Ovary (tissue), 9 donors: Measurements from ENCODE around the gene SSR1. TPM values are rescaled to one million over a fixed set of nuclear protein-coding genes. Genes with fewer than 3 reads are reported as not detected.

Experiments
- DNase-seq, 5 donors: peaks; one replicate each; pipeline ENCODE4 v3.0.0-alpha.2; 2019 to 2020
- H3K27ac ChIP-seq, 2 donors: fragments of 200-600 bp; one replicate each; pipeline versions ENCODE4 v1.5.1 to v1.8.0; 2019 to 2022
- H3K27me3 ChIP-seq: fragments of 200-600 bp; one replicate; pipeline ENCODE4 v1.8.0; 2022
- H3K36me3 ChIP-seq: fragments of 200-600 bp; sonication (generic); one replicate; pipeline ENCODE4 v1.5.1; 2019
- H3K4me1 ChIP-seq: one replicate; pipeline ENCODE4 v1.8.1; 2013; ENCODE audit warnings: mild to moderate bottlenecking, moderate library complexity; ENCODE audit not compliant: insufficient read depth
- H3K4me3 ChIP-seq: fragments of 200-600 bp; sonication (generic); one replicate; pipeline ENCODE4 v1.5.1; 2017
- H3K9me3 ChIP-seq, 2 donors: fragments of 200-600 bp in 1 of 2; sonication (generic) in 1 of 2; one replicate each; pipeline versions ENCODE4 v1.5.1 to v1.8.1; 2013 to 2019; ENCODE audit warnings: mild to moderate bottlenecking in 1 of 2, moderate library complexity in 1 of 2
- CTCF ChIP-seq, 3 donors: fragments of 450-650 bp in 2 of 3; fragments of 200-600 bp in 1 of 3; IDR thresholded peaks; one replicate each; pipeline versions ENCODE4 v1.5.1 to v1.8.0; 2016 to 2022; ENCODE audit warnings: antibody characterized with exemption in 3 of 3, mild to moderate bottlenecking in 1 of 3
- EP300 ChIP-seq: sonication (generic); formaldehyde crosslinking; IDR thresholded peaks from one replicate; pipeline ENCODE4 v1.6.1; 2017; ENCODE audit warnings: antibody characterized with exemption
- POLR2A ChIP-seq: fragments of 450-650 bp; IDR thresholded peaks from one replicate; pipeline ENCODE4 v1.6.1; 2017; ENCODE audit warnings: antibody characterized with exemption, mild to moderate bottlenecking, moderate library complexity
- WGBS, 3 donors: extraction: QIAGEN DNeasy Blood & Tissue Kit in 1 of 3; methylation state at CpG; one replicate each; pipeline versions ENCODE4 v1.1.5 to v1.1.7; 2013 to 2017; 5-methylcytosine and 5-hydroxymethylcytosine counted together
- intact Hi-C, 4 donors: fragments of 100-400 bp; cut with DNase I; formaldehyde crosslinking; loops; one replicate each; pipeline versions ENCODE4 v1.11.0 to v1.15.1; 2022 to 2023
- polyA plus RNA-seq, 2 donors: library from polyadenylated mRNA; stranded (reverse); fragments of 200-250 nt in 1 of 2; fragments of 350-450 nt in 1 of 2; fragmentation: Illumina TruSeq in 1 of 2; extraction: RNeasy Lipid Tissue Mini Kit (QIAGEN cat#74804) in 1 of 2; gene quantifications; one replicate each; pipeline ENCODE4 v1.2.3, GENCODE V29; 2013 to 2014
- total RNA-seq, 7 donors: library from RNA; depleted of rRNA in 2 of 7; stranded (reverse); fragments of >200 nt in 2 of 7; fragmentation: NEBNext Ultra II Directional in 3 of 7; extraction: Animal tissue kit (Norgen Biotek cat#: 25700) in 3 of 7; gene quantifications; one replicate each; pipeline versions ENCODE4 v1.1.0 to v1.2.4, GENCODE V29; 2016 to 2023
- donor health status: DM: no; HTN: no; CAD: no; lungs with moderate emphysema.
- donor health status: DM: no; HTN: no; CAD: no.
- donor health status: Bipolar disorder and iron deficiency.
- donor health status: DM: yes; HTN: yes; CAD: no.
- donor health status: DM: no; HTN: no; CAD: no.
- donor health status: DM: yes; HTN: yes; CAD: no.

SSR1 gene
- total and polyA plus RNA-seq, 9 donors: 42.3 to 166 (median 117) TPM

- TF ChIP-seq EP300 (no peak), POLR2A (no peak), CTCF (IDR thresholded peaks at IDR 0.05) (no peak)
- no peak for DNase-seq
- Histone ChIP-seq H3K36me3 (no peaks in the 10 kb centered on the region), H3K4me1 (no peaks in the 10 kb centered on the region), H3K9me3 (no peaks in the 10 kb centered on the region), H3K4me3 (no peak overlapping the region), H3K27ac (no peak overlapping the region), H3K27me3 (no peaks in the 10 kb centered on the region)
- intact Hi-C loops: loop anchor here in 3 of 4 donors (5.0 to 10.0 kb wide), 5 partner anchors 116 to 563 kb away; no protein-coding TSS in a partner anchor
- WGBS, 3 donors: 91 to 95% (median 91%) methylated on average over 9 of the region's 9 CpGs
These were observed 72.6 kb downstream of the SSR1 start for GRCh38 chr6:7240351-7240750.

- intact Hi-C loops: loop anchor here in 1 of 4 donors (2.0 kb wide), 1 partner anchor 517 kb away; no protein-coding TSS in a partner anchor
- no peaks in the 10 kb centered on the region for H3K4me1 ChIP-seq
- H3K4me3 ChIP-seq: no peak overlapping the region
- no peaks in the 10 kb centered on the region for H3K9me3 ChIP-seq
- TF ChIP-seq POLR2A: no peak
- no peak for TF ChIP-seq EP300
- no peak for TF ChIP-seq CTCF (IDR thresholded peaks at IDR 0.05)
- H3K27ac ChIP-seq: no peak overlapping the region
- no peaks in the 10 kb centered on the region for H3K27me3 ChIP-seq
- H3K36me3 ChIP-seq: no peaks in the 10 kb centered on the region
- WGBS, 3 donors: 78 to 85% (median 84%) methylated on average over 5 of the region's 5 CpGs
- DNase-seq: no peak
These were observed 73.4 kb downstream of the SSR1 start for GRCh38 chr6:7239590-7239948.

DNA sequence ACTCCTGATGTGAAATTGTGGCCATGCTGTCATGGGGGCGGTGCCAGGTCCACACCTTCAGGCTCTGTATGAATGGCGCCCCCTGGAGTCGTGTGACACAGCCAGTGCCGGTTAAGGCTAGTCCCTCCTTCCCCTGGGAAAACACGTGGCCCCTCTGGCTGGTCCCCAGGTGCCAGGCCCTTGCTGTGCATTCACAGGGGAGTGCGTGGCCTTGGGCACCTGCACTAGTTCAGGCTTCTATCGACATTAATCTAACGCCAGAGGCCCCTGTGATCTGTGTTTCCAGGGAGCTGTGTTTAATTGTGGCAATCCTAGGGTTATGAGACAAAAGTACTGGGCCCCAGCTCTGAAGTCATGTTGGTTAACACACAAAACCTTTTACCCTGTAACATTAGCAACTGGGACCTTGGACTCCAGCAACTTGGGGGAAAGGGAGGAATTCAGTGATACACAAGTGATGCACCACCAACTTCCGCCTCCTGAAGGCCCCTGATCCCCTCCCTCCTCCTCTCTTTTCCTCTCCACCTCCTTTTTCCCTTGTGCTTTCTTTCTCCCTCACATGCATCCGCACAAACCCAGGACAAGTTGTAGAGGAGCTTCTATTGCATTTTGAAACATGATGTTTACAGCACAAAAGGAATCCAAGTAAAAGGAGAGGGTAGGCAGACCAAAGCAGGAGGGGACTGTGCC, 74.0 kb downstream of the SSR1 start:
- H3K4me1 ChIP-seq: no peaks in the 10 kb centered on the region
- no peaks in the 10 kb centered on the region for H3K9me3 ChIP-seq
- no peak for TF ChIP-seq EP300
- no peak for TF ChIP-seq POLR2A
- peak; percentile 26 to 53 (median 51) for TF ChIP-seq CTCF (IDR thresholded peaks at IDR 0.05)
- no peaks in the 10 kb centered on the region for H3K36me3 ChIP-seq
- intact Hi-C loops: loop anchor here in 1 of 4 donors (2.0 kb wide), 1 partner anchor 516 kb away; no protein-coding TSS in a partner anchor
- no peak overlapping the region for H3K4me3 ChIP-seq
- H3K27me3 ChIP-seq: no peaks in the 10 kb centered on the region
- H3K27ac ChIP-seq: no peak overlapping the region
- 44 to 46% (median 45%) methylated on average over 10 of the region's 10 CpGs for WGBS, 3 donors
- DNase-seq: peak; percentile 73 to 87 (median 83)

DNA sequence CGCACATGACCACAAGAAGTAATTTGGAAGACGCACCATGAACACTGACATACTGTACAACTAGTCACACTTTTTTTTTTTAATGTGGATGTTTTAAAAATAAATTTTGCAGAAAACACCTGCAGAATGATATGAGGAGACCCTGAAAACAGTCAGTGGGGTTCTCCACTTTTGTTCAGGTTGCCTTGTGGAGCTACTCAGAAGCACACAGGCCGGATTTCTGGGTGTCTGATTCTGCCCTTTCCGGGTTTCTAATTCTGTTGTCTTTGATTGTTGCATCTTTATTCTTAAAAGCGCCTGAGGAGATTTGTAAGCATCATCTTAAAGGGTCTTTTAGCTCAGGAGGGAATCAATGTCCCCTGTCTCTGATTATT, 74.5 kb downstream of the SSR1 start:
- TF ChIP-seq CTCF (IDR thresholded peaks at IDR 0.05) (no peak), POLR2A (no peak), EP300 (no peak)
- Histone ChIP-seq H3K9me3 (no peaks in the 10 kb centered on the region), H3K27me3 (no peaks in the 10 kb centered on the region), H3K36me3 (no peaks in the 10 kb centered on the region), H3K4me1 (no peaks in the 10 kb centered on the region), H3K4me3 (no peak overlapping the region), H3K27ac (no peak overlapping the region)
- no peak for DNase-seq
- intact Hi-C loops: loop anchor here in 1 of 4 donors (2.0 kb wide), 1 partner anchor 516 kb away; no protein-coding TSS in a partner anchor
- WGBS, 3 donors: 91 to 94% (median 93%) methylated on average over 5 of the region's 5 CpGs
